ENCODE measurements around the gene NCAPG2. TPM values are rescaled to one million over a fixed set of nuclear protein-coding genes. Genes with fewer than 3 reads are reported as not detected.
A peak's percentile ranks its signal among the peaks of the same experiment; 100 is the strongest.

NCAPG2 gene
- total RNA-seq, 1 experiment from 2014 or later = 67.3 TPM

GRCh38 chr7:158581440-158582088 is 123.0 kb downstream of the NCAPG2 start:
- Mint-ChIP-seq H3K27me3 (ENCODE audit: insufficient read depth, unreplicated experiment) (peaks cover 2% of the 10 kb centered on the region), H3K4me1 (ENCODE audit: low read depth, unreplicated experiment) (peaks cover 10% of the 10 kb centered on the region), H3K9me3 (ENCODE audit: unreplicated experiment) (no peaks in the 10 kb centered on the region), H3K4me3 (ENCODE audit: unreplicated experiment) (no peak overlapping the region), H3K27ac (ENCODE audit: unreplicated experiment) (peak overlapping the region; percentile 55), H3K36me3 (ENCODE audit: insufficient read depth, unreplicated experiment) (no peaks in the 10 kb centered on the region)
- no peak for TF ChIP-seq CTCF (IDR thresholded peaks at IDR 0.05; ENCODE audit: insufficient read depth in 1 of 2, low read depth in 1 of 2, low read length in 1 of 2, severe bottlenecking in 1 of 2, unreplicated experiment in 1 of 2)
- TSS peak; percentile 46 for BruUV-seq (replicated peaks)
- no peaks in the 10 kb centered on the region for H3K27me3 ChIP-seq (replicated peaks; ENCODE audit: control insufficient read depth, insufficient read depth, low read length)
- H3K4me3 ChIP-seq (ENCODE audit: low read depth, low read length) = no peak overlapping the region
- ChIA-PET POLR2A (interaction anchor here (1.0 kb wide), 1 partner anchor 52 kb away, joined by 3 read pairs; no protein-coding TSS in a partner anchor), CTCF (interaction anchor here (0.6 kb wide), 1 partner anchor 283 kb away, joined by 3 read pairs; no protein-coding TSS in a partner anchor)
- H3K9me3 ChIP-seq = peaks cover 14% of the 10 kb centered on the region; the same call in 1 of the 2 replicates
- peak; percentile 58 to 82 for DNase-seq
- no peaks in the 10 kb centered on the region; the same call in 1 of the 2 replicates for H3K36me3 ChIP-seq (ENCODE audit: control insufficient read depth, insufficient read depth, low read length)
- H3K4me1 ChIP-seq = peaks cover 18% of the 10 kb centered on the region
- intact Hi-C loops (cut with micrococcal nuclease; ENCODE audit: unreplicated experiment) = loop anchor here (10.0 kb wide), 1 partner anchor 57 kb away; no protein-coding TSS in a partner anchor

Small RNA genes lying within 50 kb of the gene (microRNA-seq; reads per million reads assigned to microRNA genes)
- not detected for gene MIR5707

Other genes starting within 250 kb of the NCAPG2 start
- gene PTPRN2, start 117.0 kb downstream of the NCAPG2 start, total RNA-seq (2022) = 1.4 and 2.6 TPM in 2 replicates
- gene ESYT2, start 124.7 kb upstream of the NCAPG2 start, total RNA-seq (2022) = 55.2 and 59.4 TPM in 2 replicates
- gene DYNC2I1, start 151.8 kb upstream of the NCAPG2 start, total RNA-seq (2022) = 13.2 and 17.6 TPM in 2 replicates

Measured in Caco-2 (cell line).